ENCODE measurements around the gene PPP2R5C.

The PPP2R5C gene

GRCh38 chr14:101975231-101975630 is 213.7 kb downstream of the PPP2R5C start:
- DNase-seq: no peak

Data from NCI-H187 treated with DMSO at 0.1 percent for 48 hours (cell line).